Thymus (tissue), 11 donors: ENCODE measurements around the gene SRSF3. TPM values are rescaled to one million over a fixed set of nuclear protein-coding genes. Genes with fewer than 3 reads are reported as not detected.
"Not testable (repeated sequence)": the region's sequence is repeated elsewhere in the genome, so short reads cannot be mapped to it uniquely, and the experiment has no call there.

Experiments
- DNase-seq, 9 donors: peaks; one replicate each; pipeline ENCODE4 v3.0.0-alpha.2; 2013; ENCODE audit warnings: low spot score in 9 of 9, low read depth in 6 of 9, missing footprints in 1 of 9
- H3K27ac ChIP-seq, 2 donors: one replicate each; pipeline ENCODE4 v1.5.1; 2013; ENCODE audit warnings: control low read depth in 1 of 2, low read depth in 1 of 2, low read length in 1 of 2, mild to moderate bottlenecking in 1 of 2, moderate library complexity in 1 of 2
- H3K27me3 ChIP-seq, 2 donors: one replicate each; pipeline ENCODE4 v1.5.1; 2013; ENCODE audit warnings: low read length in 1 of 2; ENCODE audit not compliant: control insufficient read depth in 2 of 2, insufficient read depth in 1 of 2
- H3K36me3 ChIP-seq, 2 donors: one replicate each; pipeline ENCODE4 v1.5.1; 2013; ENCODE audit warnings: low read length in 1 of 2, mild to moderate bottlenecking in 1 of 2, moderate library complexity in 1 of 2; ENCODE audit not compliant: control insufficient read depth in 2 of 2, insufficient read depth in 2 of 2
- H3K4me1 ChIP-seq, 2 donors: one replicate each; pipeline ENCODE4 v1.5.1; 2013; ENCODE audit warnings: low read length in 2 of 2; ENCODE audit not compliant: control insufficient read depth in 2 of 2, insufficient read depth in 2 of 2
- H3K4me3 ChIP-seq, 2 donors: one replicate each; pipeline ENCODE4 v1.5.1; 2013; ENCODE audit warnings: low read length in 2 of 2, control low read depth in 1 of 2, mild to moderate bottlenecking in 1 of 2
- H3K9me3 ChIP-seq, 2 donors: one replicate each; pipeline ENCODE4 v1.5.1; 2013; ENCODE audit warnings: low read length in 1 of 2, mild to moderate bottlenecking in 1 of 2; ENCODE audit not compliant: control insufficient read depth in 2 of 2, insufficient read depth in 1 of 2
- WGBS: extraction: QIAGEN DNeasy Blood & Tissue Kit; methylation state at CpG from one replicate; pipeline ENCODE4 v1.1.7; 2013; 5-methylcytosine and 5-hydroxymethylcytosine counted together
- polyA plus RNA-seq: library from polyadenylated mRNA; stranded (reverse); fragments of 200-250 nt; gene quantifications from one replicate; pipeline ENCODE4 v1.2.3, GENCODE V29; 2013
- total RNA-seq: library from RNA; stranded (reverse); fragments of 120-200 nt; gene quantifications from one replicate; pipeline ENCODE4 v1.2.4, GENCODE V29; 2013
- donor health status: healthy.

The SRSF3 gene
- total and polyA plus RNA-seq, 2 donors, result 299 to 454 TPM

- DNase-seq, result no peak
These were observed 54.9 kb downstream of the SRSF3 start for GRCh38 chr6:36649086-36649485.

GRCh38 chr6:36649701-36650484 is 55.7 kb downstream of the SRSF3 start:
- H3K27me3 ChIP-seq, result no peaks in the 10 kb centered on the region
- DNase-seq, result no peak
- WGBS, result 78% methylated on average over 13 of the region's 13 CpGs

More at GRCh38 chr6:36649086-36649485, 54.9 kb downstream of the SRSF3 start:
- Histone ChIP-seq H3K27me3 (no peaks in the 10 kb centered on the region), H3K4me1 (peaks cover 4 to 15% of the 10 kb centered on the region in 2 donors), H3K9me3 (no peaks in the 10 kb centered on the region), H3K4me3 (no peak overlapping the region), H3K27ac (no peak overlapping the region), H3K36me3 (no peaks in the 10 kb centered on the region)
- WGBS, result 98% methylated on average over 3 of the region's 3 CpGs

GRCh38 chr6:36650848-36651478 is 56.8 kb downstream of the SRSF3 start:
- H3K27ac ChIP-seq, result no peak overlapping the region
- 12% methylated on average over 2 of the region's 2 CpGs for WGBS
- DNase-seq, result peak in 1 of 9 donors; percentile 40
- no peaks in the 10 kb centered on the region for H3K27me3 ChIP-seq
- no peak overlapping the region for H3K4me3 ChIP-seq
- no peaks in the 10 kb centered on the region for H3K36me3 ChIP-seq
- H3K4me1 ChIP-seq, result peaks cover 14 to 32% of the 10 kb centered on the region in 2 donors
- H3K9me3 ChIP-seq, result no peaks in the 10 kb centered on the region

More at GRCh38 chr6:36649701-36650484, 55.7 kb downstream of the SRSF3 start:
- Histone ChIP-seq H3K4me3 (no peak overlapping the region), H3K36me3 (no peaks in the 10 kb centered on the region), H3K9me3 (no peaks in the 10 kb centered on the region), H3K4me1 (peaks cover 9 to 23% of the 10 kb centered on the region in 2 donors), H3K27ac (no peak overlapping the region)

- H3K27me3 ChIP-seq, result no peaks in the 10 kb centered on the region
These were observed 57.7 kb downstream of the SRSF3 start for GRCh38 chr6:36651659-36652379.

GRCh38 chr6:36654469-36654868 is 60.3 kb downstream of the SRSF3 start:
- H3K36me3 ChIP-seq, H3K9me3 ChIP-seq, DNase-seq, H3K27me3 ChIP-seq, H3K4me3 ChIP-seq: not testable (repeated sequence)
- Histone ChIP-seq H3K27ac (peak overlapping the region in 1 of 2 donors; percentile 88), H3K4me1 (peaks cover 24 to 49% of the 10 kb centered on the region in 2 donors)
- 94% methylated on average over 5 of the region's 5 CpGs for WGBS

More at GRCh38 chr6:36651659-36652379, 57.7 kb downstream of the SRSF3 start:
- 98% methylated on average over 11 of the region's 11 CpGs for WGBS
- no peak overlapping the region for H3K27ac ChIP-seq
- no peak for DNase-seq
- H3K36me3 ChIP-seq, result no peaks in the 10 kb centered on the region
- no peaks in the 10 kb centered on the region for H3K9me3 ChIP-seq
- no peak overlapping the region for H3K4me3 ChIP-seq
- peaks cover 18 to 37% of the 10 kb centered on the region in 2 donors for H3K4me1 ChIP-seq

Other genes starting within 250 kb of the SRSF3 start
- 4.4 TPM for gene ETV7, start 206.7 kb upstream of the SRSF3 start, total RNA-seq
- gene ETV7, start 206.7 kb upstream of the SRSF3 start, polyA plus RNA-seq, result 5.5 TPM
- gene PXT1, start 151.5 kb upstream of the SRSF3 start, total RNA-seq, result 0.05 TPM
- 0.05 TPM for gene PXT1, start 151.5 kb upstream of the SRSF3 start, polyA plus RNA-seq
- 49.9 TPM for gene KCTD20, start 151.4 kb upstream of the SRSF3 start, total RNA-seq
- 19.5 TPM for gene KCTD20, start 151.4 kb upstream of the SRSF3 start, polyA plus RNA-seq
- 20.0 TPM for gene STK38, start 46.9 kb upstream of the SRSF3 start, total RNA-seq
- gene STK38, start 46.9 kb upstream of the SRSF3 start, polyA plus RNA-seq, result 50.0 TPM
- 13.1 TPM for gene CDKN1A, start 84.4 kb downstream of the SRSF3 start, total RNA-seq
- gene CDKN1A, start 84.4 kb downstream of the SRSF3 start, polyA plus RNA-seq, result 81.2 TPM
- 0.28 TPM for gene RAB44, start 103.5 kb downstream of the SRSF3 start, total RNA-seq
- 0.27 TPM for gene RAB44, start 103.5 kb downstream of the SRSF3 start, polyA plus RNA-seq
- gene CPNE5, start 245.1 kb downstream of the SRSF3 start, total RNA-seq, result 0.57 TPM
- 3.4 TPM for gene CPNE5, start 245.1 kb downstream of the SRSF3 start, polyA plus RNA-seq